HG02759 (cell line): Measurements from ENCODE around the gene TRANK1.

ENCODE experiments used
- ATAC-seq: cut with Tn5 transposase; IDR thresholded peaks from one replicate; pipeline ENCODE4 v1.9.1; 2021; ENCODE audit warnings: mild to moderate bottlenecking, moderate library complexity; ENCODE audit not compliant: unreplicated experiment

Gene TRANK1

DNA sequence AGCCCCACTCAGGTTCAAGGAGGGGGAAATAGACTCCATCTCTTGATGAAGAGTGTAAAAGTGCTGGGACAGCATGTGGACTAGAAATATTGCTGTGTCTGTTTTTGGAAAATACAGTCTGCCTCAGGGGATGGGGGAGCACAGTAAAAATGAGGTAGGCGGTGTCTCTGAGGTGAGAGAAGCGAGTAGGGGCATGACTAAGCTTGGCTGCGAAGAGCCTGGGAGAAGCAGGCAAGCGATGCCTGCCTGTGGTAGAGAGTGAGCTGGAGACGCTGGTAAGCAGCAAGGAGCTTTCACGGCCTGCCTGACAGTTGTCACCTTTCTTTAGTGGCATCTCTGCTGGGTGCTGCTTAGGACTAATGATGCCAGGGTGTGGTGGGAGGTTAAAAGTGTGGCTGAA lies 131.5 kb downstream of the TRANK1 start:
- no peak for ATAC-seq

DNA sequence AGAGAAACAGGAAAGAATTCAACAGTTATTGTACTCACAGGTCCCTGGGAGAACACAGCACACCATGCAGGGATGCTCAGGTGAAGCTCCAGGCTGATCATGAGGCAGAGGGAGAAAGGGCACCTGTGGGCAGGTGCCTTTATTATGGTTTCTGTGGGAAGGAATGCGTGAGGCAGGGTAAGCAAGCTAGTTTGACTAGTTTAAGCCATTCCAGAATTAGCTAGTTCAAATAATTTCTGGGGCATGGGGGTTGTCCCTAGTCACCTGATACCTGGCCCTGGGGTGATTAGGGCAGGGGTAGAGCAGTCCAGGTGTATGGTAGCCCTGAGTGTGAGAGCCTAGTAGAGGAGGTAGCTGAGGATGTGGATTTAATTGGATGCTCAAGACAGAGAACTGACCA lies 132.6 kb downstream of the TRANK1 start:
- ATAC-seq = no peak

DNA sequence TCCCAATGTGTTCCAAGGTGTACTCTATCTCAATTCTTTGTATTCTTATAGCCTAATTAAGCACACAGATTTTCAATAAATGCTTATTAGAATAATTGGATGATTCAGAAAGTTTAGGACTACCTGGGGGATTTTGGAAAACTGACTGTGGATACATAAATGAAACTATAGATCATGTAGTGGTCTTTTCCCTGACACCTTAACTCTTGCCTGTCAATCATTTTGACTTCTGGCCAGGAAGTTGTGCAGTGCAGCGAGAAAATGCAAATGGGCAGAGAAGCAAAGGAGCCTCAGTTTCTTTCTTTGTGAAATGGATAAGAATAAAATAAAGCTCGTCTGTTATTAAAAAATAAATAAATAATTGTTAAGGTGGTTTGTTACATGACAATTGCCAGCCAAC lies 133.1 kb downstream of the TRANK1 start:
- no peak for ATAC-seq

GRCh38 chr3:36804295-36805055 lies 140.4 kb downstream of the TRANK1 start:
- ATAC-seq = no peak

- ATAC-seq = no peak
Measured at GRCh38 chr3:36803091-36803791, 141.6 kb downstream of the TRANK1 start.

DNA sequence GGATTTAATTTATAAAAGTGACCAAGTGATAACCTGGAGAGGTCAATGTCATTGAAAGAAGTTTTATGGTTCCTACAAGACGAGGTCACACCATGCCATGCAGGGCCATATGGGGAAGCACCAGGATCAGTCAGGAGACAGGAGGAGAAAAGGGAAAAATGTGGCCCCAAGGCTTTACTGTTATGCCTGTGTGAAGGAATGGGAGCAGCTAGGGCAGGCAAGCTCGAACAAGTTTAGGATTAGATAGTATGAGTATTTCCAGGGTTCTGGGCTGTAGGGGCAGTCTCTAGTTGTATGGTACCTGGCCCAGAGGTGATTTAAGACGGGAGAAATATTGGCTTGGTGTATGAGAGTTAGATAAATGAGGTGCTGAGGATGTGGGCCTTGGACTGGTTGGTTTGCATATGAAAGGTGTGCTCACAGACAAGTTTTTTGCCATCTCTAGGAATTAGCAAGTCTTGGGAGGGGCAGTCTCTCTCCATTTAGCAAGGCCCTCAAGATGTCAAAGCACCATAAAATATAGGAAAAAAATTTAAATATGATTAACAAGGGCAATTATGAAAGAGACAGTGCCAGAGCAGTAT lies 144.2 kb downstream of the TRANK1 start:
- ATAC-seq = no peak

GRCh38 chr3:36796881-36797280 lies 148.0 kb downstream of the TRANK1 start:
- no peak for ATAC-seq

GRCh38 chr3:36796161-36796560 lies 148.7 kb downstream of the TRANK1 start:
- no peak for ATAC-seq

GRCh38 chr3:36795622-36796021 lies 149.2 kb downstream of the TRANK1 start:
- ATAC-seq = no peak

DNA sequence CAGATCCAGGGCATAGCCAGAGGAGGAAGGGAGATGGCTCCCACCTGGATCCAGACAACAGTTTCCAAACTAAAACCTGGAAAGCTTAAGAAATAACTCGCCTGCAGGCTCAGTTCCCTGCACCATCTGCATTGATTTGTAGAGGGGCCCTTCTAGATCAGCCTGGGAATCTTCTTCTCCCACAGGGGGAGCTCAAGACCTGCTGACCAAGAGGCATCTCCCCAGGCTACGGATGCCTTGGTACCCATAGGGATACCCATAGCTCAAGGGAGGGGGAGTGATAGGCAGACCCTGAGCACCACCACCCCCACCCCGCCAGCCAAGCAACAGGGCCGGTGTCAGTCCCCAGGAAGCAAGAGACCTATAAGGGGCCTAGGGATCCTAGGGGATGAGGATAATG lies 152.5 kb downstream of the TRANK1 start:
- peak; percentile 75 for ATAC-seq

- ATAC-seq = no peak
Measured at GRCh38 chr3:36790765-36791164, 154.1 kb downstream of the TRANK1 start.

DNA sequence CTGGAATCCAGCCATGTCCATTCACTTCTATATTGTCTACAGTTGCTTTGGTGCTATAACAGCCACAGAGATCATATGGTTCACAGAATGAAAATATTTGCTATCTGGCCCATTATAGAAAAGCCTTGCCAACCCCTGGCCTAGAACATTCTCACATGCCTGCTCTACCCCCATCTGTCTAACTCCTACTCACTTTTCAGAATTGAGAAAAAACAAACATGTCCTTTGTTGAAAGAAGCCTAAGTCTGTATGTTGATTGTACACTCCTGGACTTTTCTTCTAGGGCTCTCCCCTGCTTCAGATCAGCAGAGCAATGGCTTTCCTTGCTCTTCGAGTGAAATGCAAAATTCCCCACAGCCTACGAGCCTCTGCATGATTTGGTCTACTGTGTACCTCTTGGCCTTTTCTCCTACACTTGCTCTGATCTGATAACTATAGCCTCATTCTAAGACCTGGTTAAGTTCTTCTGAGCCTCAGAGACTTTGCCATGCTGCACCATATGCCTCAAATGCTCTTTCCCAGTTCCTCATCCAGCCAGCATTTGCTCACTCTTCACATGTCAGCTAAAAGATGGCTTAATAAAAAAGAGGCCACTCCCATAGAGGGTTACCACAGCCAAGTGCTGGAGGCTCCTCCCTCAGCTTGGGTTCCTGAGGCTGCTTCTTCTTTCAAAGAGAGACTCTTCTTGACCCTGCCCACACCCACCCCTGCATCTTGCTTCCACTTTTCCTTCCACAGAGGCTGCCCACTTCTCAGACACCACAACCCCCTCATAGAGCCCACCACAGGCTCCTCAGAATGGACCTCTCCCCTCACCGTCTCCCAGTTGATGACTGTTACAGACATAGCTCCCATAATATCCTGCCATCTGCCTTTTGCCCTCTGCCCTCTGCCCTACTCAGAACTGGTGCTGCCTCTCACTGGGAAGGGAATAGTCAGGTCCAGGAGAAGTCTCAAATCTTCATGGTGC lies 157.6 kb downstream of the TRANK1 start:
- no peak for ATAC-seq

DNA sequence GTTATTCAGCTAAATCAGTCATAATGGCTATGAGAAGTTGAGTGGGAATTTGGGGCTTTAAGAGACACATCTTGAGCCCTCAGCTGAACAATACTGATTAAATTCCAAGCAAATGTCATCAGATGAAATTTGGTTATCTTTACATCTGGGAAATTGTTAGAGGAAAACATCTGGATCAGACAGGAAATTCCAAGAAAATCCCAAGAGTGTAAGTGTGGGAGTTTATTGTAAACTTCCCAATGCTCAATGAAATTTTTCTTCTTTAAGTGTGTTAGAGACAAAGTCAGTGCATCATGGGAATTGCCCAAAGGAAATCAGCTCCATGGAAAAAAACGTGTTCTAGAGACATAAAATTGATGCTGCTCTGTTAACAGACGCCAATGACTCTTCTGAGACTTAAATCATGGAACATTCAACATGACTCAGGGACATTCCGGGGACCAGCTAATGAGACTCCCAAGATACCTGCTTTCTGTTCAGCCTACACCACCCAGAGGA lies 160.7 kb downstream of the TRANK1 start:
- ATAC-seq = no peak

GRCh38 chr3:36777424-36778218 lies 167.2 kb downstream of the TRANK1 start:
- peak; percentile 90 for ATAC-seq
